ENCODE results near the gene RCAN2. TPM values are rescaled to one million over a fixed set of nuclear protein-coding genes. Genes with fewer than 3 reads are reported as not detected.

The RCAN2 gene
- total RNA-seq, 1 donor from 2014 or later: 5.8 TPM

GRCh38 chr6:46265373-46265772, 225.9 kb downstream of the RCAN2 start:
- no peak overlapping the region for H3K27ac ChIP-seq
- no peaks in the 10 kb centered on the region for H3K9me3 Mint-ChIP-seq
- H3K27ac Mint-ChIP-seq: no peak overlapping the region
- no peaks in the 10 kb centered on the region for H3F3A ChIP-seq (ENCODE audit: low read depth)
- no peak overlapping the region for H3K4me3 ChIP-seq
- no peaks in the 10 kb centered on the region for H3K36me3 ChIP-seq
- H3K9ac ChIP-seq: no peak overlapping the region
- H2AFZ ChIP-seq (replicated peaks): no peak overlapping the region
- H3K4me1 ChIP-seq: no peaks in the 10 kb centered on the region
- H4K20me1 ChIP-seq (ENCODE audit: low read depth): no peaks in the 10 kb centered on the region
- no peaks in the 10 kb centered on the region for H3K4me1 Mint-ChIP-seq
- H3K36me3 Mint-ChIP-seq: no peaks in the 10 kb centered on the region
- H3K27me3 ChIP-seq: no peaks in the 10 kb centered on the region
- H3K27me3 Mint-ChIP-seq (ENCODE audit: insufficient read depth, low read depth): no peaks in the 10 kb centered on the region
- no peak for DNase-seq (ENCODE audit: low spot score)
- H3K79me2 ChIP-seq (ENCODE audit: low read depth): no peaks in the 10 kb centered on the region
- no peaks in the 10 kb centered on the region for H3K9me3 ChIP-seq (ENCODE audit: low read depth)
- no peak for TF ChIP-seq EZH2phosphoT487 (IDR thresholded peaks at IDR 0.05)
- no peak for TF ChIP-seq CTCF (IDR thresholded peaks at IDR 0.05)
- no peak for TF ChIP-seq EZH2 (IDR thresholded peaks at IDR 0.05)
- no peak overlapping the region for H3K4me2 ChIP-seq
- no peak overlapping the region for H3K4me3 Mint-ChIP-seq

- Histone ChIP-seq H3K36me3 (no peaks in the 10 kb centered on the region), H3K4me2 (no peak overlapping the region), H3K27ac (no peak overlapping the region), H3K27me3 (no peaks in the 10 kb centered on the region), H2AFZ (replicated peaks) (no peak overlapping the region), H3K9ac (no peak overlapping the region), H3K4me3 (no peak overlapping the region), H3K4me1 (no peaks in the 10 kb centered on the region), H3K9me3 (ENCODE audit: low read depth) (no peaks in the 10 kb centered on the region), H4K20me1 (ENCODE audit: low read depth) (no peaks in the 10 kb centered on the region), H3K79me2 (ENCODE audit: low read depth) (no peaks in the 10 kb centered on the region), H3F3A (ENCODE audit: low read depth) (no peaks in the 10 kb centered on the region)
- Mint-ChIP-seq H3K36me3 (no peaks in the 10 kb centered on the region), H3K27me3 (ENCODE audit: insufficient read depth, low read depth) (no peaks in the 10 kb centered on the region), H3K4me3 (no peak overlapping the region), H3K27ac (no peak overlapping the region), H3K4me1 (no peaks in the 10 kb centered on the region), H3K9me3 (no peaks in the 10 kb centered on the region)
- TF ChIP-seq EZH2phosphoT487 (IDR thresholded peaks at IDR 0.05) (no peak), EZH2 (IDR thresholded peaks at IDR 0.05) (no peak), CTCF (IDR thresholded peaks at IDR 0.05) (no peak)
- DNase-seq (ENCODE audit: low spot score): no peak
Measured at GRCh38 chr6:46263707-46264086, 227.6 kb downstream of the RCAN2 start.

GRCh38 chr6:46262928-46263706, 228.1 kb downstream of the RCAN2 start:
- H3K4me1 ChIP-seq: no peaks in the 10 kb centered on the region
- H2AFZ ChIP-seq (replicated peaks): no peak overlapping the region
- Mint-ChIP-seq H3K27me3 (ENCODE audit: insufficient read depth, low read depth) (no peaks in the 10 kb centered on the region), H3K27ac (no peak overlapping the region), H3K9me3 (no peaks in the 10 kb centered on the region), H3K4me3 (no peak overlapping the region), H3K36me3 (no peaks in the 10 kb centered on the region), H3K4me1 (no peaks in the 10 kb centered on the region)
- no peaks in the 10 kb centered on the region for H3K9me3 ChIP-seq (ENCODE audit: low read depth)
- TF ChIP-seq EZH2phosphoT487 (IDR thresholded peaks at IDR 0.05) (no peak), CTCF (IDR thresholded peaks at IDR 0.05) (no peak)
- H3K27me3 ChIP-seq: no peaks in the 10 kb centered on the region
- H3K36me3 ChIP-seq: no peaks in the 10 kb centered on the region
- no peaks in the 10 kb centered on the region for H3K79me2 ChIP-seq (ENCODE audit: low read depth)
- no peaks in the 10 kb centered on the region for H3F3A ChIP-seq (ENCODE audit: low read depth)
- no peak overlapping the region for H3K27ac ChIP-seq
- H3K9ac ChIP-seq: no peak overlapping the region
- no peak overlapping the region for H3K4me2 ChIP-seq
- H4K20me1 ChIP-seq (ENCODE audit: low read depth): no peaks in the 10 kb centered on the region
- H3K4me3 ChIP-seq: no peak overlapping the region
- no peak for DNase-seq (ENCODE audit: low spot score)
